WTC11 (cell line): ENCODE measurements around the gene STXBP3. TPM values are rescaled to one million over a fixed set of nuclear protein-coding genes. Genes with fewer than 3 reads are reported as not detected.

Experiments used
- CREB1 ChIP-seq: sonication (generic); formaldehyde crosslinking; IDR thresholded peaks from 2 replicates; pipeline ENCODE4 v1.8.0; 2023; ENCODE audit warnings: mild to moderate bottlenecking, missing genetic modification reagents
- CREM ChIP-seq: sonication (generic); formaldehyde crosslinking; IDR thresholded peaks from 2 replicates; pipeline ENCODE4 v1.8.1; 2022; ENCODE audit warnings: mild to moderate bottlenecking, missing genetic modification reagents, moderate library complexity
- ELF4 ChIP-seq: sonication (generic); formaldehyde crosslinking; IDR thresholded peaks from 2 replicates; pipeline ENCODE4 v1.8.1; 2022; ENCODE audit warnings: low read depth, mild to moderate bottlenecking, moderate library complexity, missing genetic modification reagents
- FOXJ3 ChIP-seq: sonication (generic); formaldehyde crosslinking; IDR thresholded peaks from 2 replicates; pipeline ENCODE4 v1.9.0; 2021; ENCODE audit warnings: missing genetic modification reagents, mild to moderate bottlenecking, borderline replicate concordance
- FOXP1 ChIP-seq: sonication (generic); formaldehyde crosslinking; IDR thresholded peaks from 2 replicates; pipeline ENCODE4 v1.8.0; 2022; ENCODE audit warnings: missing genetic modification reagents, mild to moderate bottlenecking, moderate library complexity, borderline replicate concordance
- HMGA2 ChIP-seq: fragments of 250-450 bp; sonication (Bioruptor Pico); IDR thresholded peaks from 2 replicates; pipeline ENCODE4 v1.4.0; 2021; ENCODE audit warnings: mild to moderate bottlenecking, moderate library complexity
- HMGXB4 ChIP-seq: sonication (generic); formaldehyde crosslinking; IDR thresholded peaks from 2 replicates; pipeline ENCODE4 v1.8.1; 2023; ENCODE audit warnings: mild to moderate bottlenecking, moderate library complexity, missing genetic modification reagents
- IRF1 ChIP-seq: sonication (generic); formaldehyde crosslinking; IDR thresholded peaks from 2 replicates; pipeline ENCODE4 v1.8.0; 2023; ENCODE audit warnings: missing genetic modification reagents
- JAZF1 ChIP-seq: fragments of 250-450 bp; sonication (Bioruptor Pico); IDR thresholded peaks from 2 replicates; pipeline ENCODE4 v1.9.0; 2021; ENCODE audit warnings: moderate library complexity, mild to moderate bottlenecking, inconsistent platforms
- MAX ChIP-seq: sonication (generic); formaldehyde crosslinking; IDR thresholded peaks from 2 replicates; pipeline ENCODE4 v1.8.0; 2022; ENCODE audit warnings: mild to moderate bottlenecking, missing genetic modification reagents
- MYBL2 ChIP-seq: sonication (generic); formaldehyde crosslinking; IDR thresholded peaks from 2 replicates; pipeline ENCODE4 v1.8.1; 2023; ENCODE audit warnings: mild to moderate bottlenecking, moderate library complexity, missing genetic modification reagents
- NFYB ChIP-seq: sonication (generic); formaldehyde crosslinking; conservative IDR thresholded peaks from 2 replicates; pipeline ENCODE4 v1.8.0; 2022; ENCODE audit warnings: low read depth, missing genetic modification reagents
- NR1H2 ChIP-seq: sonication (generic); formaldehyde crosslinking; IDR thresholded peaks from 2 replicates; pipeline ENCODE4 v1.9.0; 2021; ENCODE audit warnings: mild to moderate bottlenecking, moderate library complexity, missing genetic modification reagents
- OVOL2 ChIP-seq: fragments of 250-450 bp; sonication (Bioruptor Pico); IDR thresholded peaks from 2 replicates; pipeline ENCODE4 v1.9.0; 2021; ENCODE audit warnings: mild to moderate bottlenecking, borderline replicate concordance
- PRRX2 ChIP-seq: fragments of 250-450 bp; sonication (Bioruptor Pico); IDR thresholded peaks from 2 replicates; pipeline ENCODE4 v1.8.0; 2021; ENCODE audit warnings: mild to moderate bottlenecking
- SMAD3 ChIP-seq: sonication (generic); formaldehyde crosslinking; IDR thresholded peaks from 2 replicates; pipeline ENCODE4 v1.8.0; 2022; ENCODE audit warnings: missing genetic modification reagents, mild to moderate bottlenecking, borderline replicate concordance
- SOX15 ChIP-seq: fragments of 250-450 bp; sonication (Bioruptor Pico); IDR thresholded peaks from 2 replicates; pipeline ENCODE4 v1.9.0; 2021; ENCODE audit warnings: mild to moderate bottlenecking
- TP53 ChIP-seq: sonication (generic); formaldehyde crosslinking; IDR thresholded peaks from 2 replicates; pipeline ENCODE4 v1.8.1; 2023; ENCODE audit warnings: mild to moderate bottlenecking, missing genetic modification reagents
- ZNF138 ChIP-seq: sonication (generic); formaldehyde crosslinking; conservative IDR thresholded peaks from 2 replicates; pipeline ENCODE4 v1.8.1; 2022; ENCODE audit warnings: mild to moderate bottlenecking, moderate library complexity, missing genetic modification reagents
- ZNF232 ChIP-seq: sonication (generic); formaldehyde crosslinking; IDR thresholded peaks from 2 replicates; pipeline ENCODE4 v1.8.0; 2022; ENCODE audit warnings: mild to moderate bottlenecking, missing genetic modification reagents
- ZNF671 ChIP-seq: fragments of 250-450 bp; sonication (Bioruptor Pico); IDR thresholded peaks from 2 replicates; pipeline ENCODE4 v1.8.0; 2021; ENCODE audit warnings: mild to moderate bottlenecking
- total RNA-seq: library from RNA; stranded (reverse); gene quantifications from 3 replicates; pipeline ENCODE4 v1.2.3, GENCODE V29; 2021
- TF ChIP-seq, protein P1 (sequence below): sonication (generic); formaldehyde crosslinking; IDR thresholded peaks from 2 replicates; pipeline ENCODE4 v1.8.1; 2022; ENCODE audit warnings: mild to moderate bottlenecking, moderate library complexity, missing genetic modification reagents
- TF ChIP-seq, protein P2 (sequence below): sonication (generic); formaldehyde crosslinking; IDR thresholded peaks from 2 replicates; pipeline ENCODE4 v1.8.0; 2022; ENCODE audit warnings: mild to moderate bottlenecking, missing genetic modification reagents
- TF ChIP-seq, protein P3 (sequence below): sonication (generic); formaldehyde crosslinking; IDR thresholded peaks from 2 replicates; pipeline ENCODE4 v1.8.1; 2023; ENCODE audit warnings: mild to moderate bottlenecking, missing genetic modification reagents
- TF ChIP-seq, protein P4 (sequence below): sonication (generic); formaldehyde crosslinking; IDR thresholded peaks from 2 replicates; pipeline ENCODE4 v1.8.1; 2022; ENCODE audit warnings: low read depth, missing genetic modification reagents, borderline replicate concordance
- TF ChIP-seq, protein P5 (sequence below): fragments of 250-450 bp; sonication (Bioruptor Pico); IDR thresholded peaks from 2 replicates; pipeline ENCODE4 v2.1.2; 2022; ENCODE audit warnings: mild to moderate bottlenecking, moderate library complexity
- TF ChIP-seq, protein P6 (sequence below): sonication (generic); formaldehyde crosslinking; IDR thresholded peaks from 2 replicates; pipeline ENCODE4 v1.8.1; 2022; ENCODE audit warnings: missing genetic modification reagents, borderline replicate concordance

Gene STXBP3
- total RNA-seq, 1 experiment from 2014 or later = 26.1 TPM

DNA sequence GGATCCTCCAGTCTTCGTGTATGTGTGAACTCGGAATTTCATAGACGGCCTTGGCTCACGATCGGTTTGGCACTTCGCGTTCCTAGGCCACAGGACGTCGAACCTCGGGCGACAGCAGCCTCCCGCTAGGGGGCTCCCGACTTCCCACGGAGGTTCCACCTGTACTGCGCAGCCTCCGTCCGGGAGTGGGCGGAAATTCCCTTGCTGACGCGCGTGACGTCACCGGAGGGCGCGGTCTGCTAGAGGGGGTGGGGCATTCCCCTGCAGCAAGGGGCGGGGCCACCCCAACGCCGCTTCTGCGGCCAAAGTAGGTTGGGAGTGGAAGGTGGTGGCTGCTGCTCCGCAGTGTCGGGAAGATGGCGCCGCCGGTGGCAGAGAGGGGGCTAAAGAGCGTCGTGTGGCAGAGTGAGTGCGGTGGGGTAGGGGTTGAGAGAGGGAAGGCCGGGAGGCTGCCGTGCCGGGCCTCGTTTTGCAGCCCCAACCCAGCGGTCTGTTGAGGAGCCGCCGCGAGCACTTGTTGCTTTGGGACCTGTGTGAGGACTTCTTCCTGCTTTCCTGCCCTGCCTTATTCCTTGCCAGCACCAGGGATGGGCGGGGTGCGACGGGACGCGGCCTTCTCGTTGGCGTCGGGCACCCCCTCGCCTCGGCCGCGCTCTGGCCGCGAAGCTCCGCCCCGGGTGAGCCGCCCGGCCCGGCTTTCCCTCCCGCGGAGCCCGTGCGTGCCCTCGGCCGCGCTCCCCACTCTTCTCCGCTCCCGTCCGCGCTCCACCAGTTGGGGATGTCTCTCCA is at the start of gene STXBP3 (continued):
- no peak; the same call in 1 of the 2 replicates for TF ChIP-seq OVOL2 (CRISPR knock-in tag)
- TF ChIP-seq, protein P1, sequence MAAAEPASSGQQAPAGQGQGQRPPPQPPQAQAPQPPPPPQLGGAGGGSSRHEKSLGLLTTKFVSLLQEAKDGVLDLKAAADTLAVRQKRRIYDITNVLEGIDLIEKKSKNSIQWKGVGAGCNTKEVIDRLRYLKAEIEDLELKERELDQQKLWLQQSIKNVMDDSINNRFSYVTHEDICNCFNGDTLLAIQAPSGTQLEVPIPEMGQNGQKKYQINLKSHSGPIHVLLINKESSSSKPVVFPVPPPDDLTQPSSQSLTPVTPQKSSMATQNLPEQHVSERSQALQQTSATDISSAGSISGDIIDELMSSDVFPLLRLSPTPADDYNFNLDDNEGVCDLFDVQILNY (CRISPR knock-in tag) = no peak
- TF ChIP-seq, protein P2, sequence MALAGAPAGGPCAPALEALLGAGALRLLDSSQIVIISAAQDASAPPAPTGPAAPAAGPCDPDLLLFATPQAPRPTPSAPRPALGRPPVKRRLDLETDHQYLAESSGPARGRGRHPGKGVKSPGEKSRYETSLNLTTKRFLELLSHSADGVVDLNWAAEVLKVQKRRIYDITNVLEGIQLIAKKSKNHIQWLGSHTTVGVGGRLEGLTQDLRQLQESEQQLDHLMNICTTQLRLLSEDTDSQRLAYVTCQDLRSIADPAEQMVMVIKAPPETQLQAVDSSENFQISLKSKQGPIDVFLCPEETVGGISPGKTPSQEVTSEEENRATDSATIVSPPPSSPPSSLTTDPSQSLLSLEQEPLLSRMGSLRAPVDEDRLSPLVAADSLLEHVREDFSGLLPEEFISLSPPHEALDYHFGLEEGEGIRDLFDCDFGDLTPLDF (CRISPR knock-in tag) = no peak
- peak; percentile 86; the same call in 1 of the 2 replicates for TF ChIP-seq FOXP1 (CRISPR knock-in tag)
- TF ChIP-seq CREM (CRISPR knock-in tag) = peak; percentile 89
- TF ChIP-seq JAZF1 (CRISPR knock-in tag) = no peak
- TF ChIP-seq NFYB = no peak; the same call in 1 of the 2 replicates
- TF ChIP-seq, protein P3, sequence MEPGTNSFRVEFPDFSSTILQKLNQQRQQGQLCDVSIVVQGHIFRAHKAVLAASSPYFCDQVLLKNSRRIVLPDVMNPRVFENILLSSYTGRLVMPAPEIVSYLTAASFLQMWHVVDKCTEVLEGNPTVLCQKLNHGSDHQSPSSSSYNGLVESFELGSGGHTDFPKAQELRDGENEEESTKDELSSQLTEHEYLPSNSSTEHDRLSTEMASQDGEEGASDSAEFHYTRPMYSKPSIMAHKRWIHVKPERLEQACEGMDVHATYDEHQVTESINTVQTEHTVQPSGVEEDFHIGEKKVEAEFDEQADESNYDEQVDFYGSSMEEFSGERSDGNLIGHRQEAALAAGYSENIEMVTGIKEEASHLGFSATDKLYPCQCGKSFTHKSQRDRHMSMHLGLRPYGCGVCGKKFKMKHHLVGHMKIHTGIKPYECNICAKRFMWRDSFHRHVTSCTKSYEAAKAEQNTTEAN (CRISPR knock-in tag) = peak; percentile 63; the same call in 1 of the 2 replicates
- TF ChIP-seq IRF1 (CRISPR knock-in tag) = no peak
- TF ChIP-seq FOXJ3 (CRISPR knock-in tag) = no peak; the same call in 1 of the 2 replicates
- TF ChIP-seq ZNF232 (CRISPR knock-in tag) = no peak
- no peak for TF ChIP-seq ELF4 (CRISPR knock-in tag)
- TF ChIP-seq, protein P4, sequence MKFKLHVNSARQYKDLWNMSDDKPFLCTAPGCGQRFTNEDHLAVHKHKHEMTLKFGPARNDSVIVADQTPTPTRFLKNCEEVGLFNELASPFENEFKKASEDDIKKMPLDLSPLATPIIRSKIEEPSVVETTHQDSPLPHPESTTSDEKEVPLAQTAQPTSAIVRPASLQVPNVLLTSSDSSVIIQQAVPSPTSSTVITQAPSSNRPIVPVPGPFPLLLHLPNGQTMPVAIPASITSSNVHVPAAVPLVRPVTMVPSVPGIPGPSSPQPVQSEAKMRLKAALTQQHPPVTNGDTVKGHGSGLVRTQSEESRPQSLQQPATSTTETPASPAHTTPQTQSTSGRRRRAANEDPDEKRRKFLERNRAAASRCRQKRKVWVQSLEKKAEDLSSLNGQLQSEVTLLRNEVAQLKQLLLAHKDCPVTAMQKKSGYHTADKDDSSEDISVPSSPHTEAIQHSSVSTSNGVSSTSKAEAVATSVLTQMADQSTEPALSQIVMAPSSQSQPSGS (CRISPR knock-in tag) = no peak
- TF ChIP-seq ZNF138 (CRISPR knock-in tag) = no peak
- peak; percentile 81 for TF ChIP-seq MAX (CRISPR knock-in tag)
- no peak for TF ChIP-seq SOX15 (CRISPR knock-in tag)
- no peak for TF ChIP-seq HMGA2 (CRISPR knock-in tag)
- no peak for TF ChIP-seq TP53 (CRISPR knock-in tag)
- 0 out of 2 replicates have a peak, but pooled peaks have one; percentile 23 for TF ChIP-seq PRRX2 (CRISPR knock-in tag)
- no peak for TF ChIP-seq NR1H2 (CRISPR knock-in tag)
- no peak for TF ChIP-seq MYBL2 (CRISPR knock-in tag)
- 0 out of 2 replicates have a peak, but pooled peaks have one; percentile 52 for TF ChIP-seq CREB1
- TF ChIP-seq, protein P5, sequence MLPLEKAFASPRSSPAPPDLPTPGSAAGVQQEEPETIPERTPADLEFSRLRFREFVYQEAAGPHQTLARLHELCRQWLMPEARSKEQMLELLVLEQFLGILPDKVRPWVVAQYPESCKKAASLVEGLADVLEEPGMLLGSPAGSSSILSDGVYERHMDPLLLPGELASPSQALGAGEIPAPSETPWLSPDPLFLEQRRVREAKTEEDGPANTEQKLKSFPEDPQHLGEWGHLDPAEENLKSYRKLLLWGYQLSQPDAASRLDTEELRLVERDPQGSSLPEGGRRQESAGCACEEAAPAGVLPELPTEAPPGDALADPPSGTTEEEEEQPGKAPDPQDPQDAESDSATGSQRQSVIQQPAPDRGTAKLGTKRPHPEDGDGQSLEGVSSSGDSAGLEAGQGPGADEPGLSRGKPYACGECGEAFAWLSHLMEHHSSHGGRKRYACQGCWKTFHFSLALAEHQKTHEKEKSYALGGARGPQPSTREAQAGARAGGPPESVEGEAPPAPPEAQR (CRISPR knock-in tag) = no peak
- TF ChIP-seq, protein P6, sequence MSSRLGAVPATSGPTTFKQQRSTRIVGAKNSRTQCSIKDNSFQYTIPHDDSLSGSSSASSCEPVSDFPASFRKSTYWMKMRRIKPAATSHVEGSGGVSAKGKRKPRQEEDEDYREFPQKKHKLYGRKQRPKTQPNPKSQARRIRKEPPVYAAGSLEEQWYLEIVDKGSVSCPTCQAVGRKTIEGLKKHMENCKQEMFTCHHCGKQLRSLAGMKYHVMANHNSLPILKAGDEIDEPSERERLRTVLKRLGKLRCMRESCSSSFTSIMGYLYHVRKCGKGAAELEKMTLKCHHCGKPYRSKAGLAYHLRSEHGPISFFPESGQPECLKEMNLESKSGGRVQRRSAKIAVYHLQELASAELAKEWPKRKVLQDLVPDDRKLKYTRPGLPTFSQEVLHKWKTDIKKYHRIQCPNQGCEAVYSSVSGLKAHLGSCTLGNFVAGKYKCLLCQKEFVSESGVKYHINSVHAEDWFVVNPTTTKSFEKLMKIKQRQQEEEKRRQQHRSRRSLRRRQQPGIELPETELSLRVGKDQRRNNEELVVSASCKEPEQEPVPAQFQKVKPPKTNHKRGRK = no peak
- TF ChIP-seq SMAD3 (CRISPR knock-in tag) = no peak
- no peak for TF ChIP-seq ZNF671
- peak; percentile 3; the same call in 1 of the 2 replicates for TF ChIP-seq HMGXB4 (CRISPR knock-in tag)
